Astrocyte of the spinal cord (primary cell): ENCODE results near the gene NPHP3.

Source experiments
- DNase-seq: peaks from one replicate; pipeline ENCODE4 v3.0.0; 2011; ENCODE audit warnings: low read depth, low spot score
- H3K4me3 ChIP-seq: 2 replicates; pipeline ENCODE4 v1.5.1; 2011; ENCODE audit warnings: low read depth, mild to moderate bottlenecking, low read length, moderate library complexity
- in situ Hi-C: cut with HindIII; loops from 2 replicates; pipeline ENCODE4 v1.10.0; 2017; ENCODE audit warnings: low sequenced_read_pairs
- TF ChIP-seq, protein P1 (sequence below): IDR thresholded peaks from 2 replicates; pipeline ENCODE4 v1.5.1; 2012; ENCODE audit warnings: low read depth, mild to moderate bottlenecking, low read length, inconsistent platforms

NPHP3 gene

DNA sequence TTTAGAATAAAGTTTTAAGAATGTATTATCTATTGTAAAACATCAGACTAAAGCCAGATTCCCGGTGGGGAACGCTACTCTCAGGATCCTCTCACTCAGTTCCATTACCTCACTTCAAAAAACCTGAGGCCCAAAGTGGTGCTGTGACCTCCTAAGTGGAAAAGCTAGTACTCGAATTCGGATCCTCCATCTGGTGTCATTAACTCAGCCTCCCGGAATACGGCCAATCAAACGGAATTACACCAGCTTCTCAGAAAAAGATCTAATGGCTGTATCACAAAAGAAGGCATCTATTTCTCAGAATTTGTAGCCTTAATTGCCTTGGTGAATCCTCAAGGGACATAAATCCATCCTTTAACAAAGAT lies 63.2 kb downstream of the NPHP3 start:
- DNase-seq: no peak
- in situ Hi-C loops: no loop called here
- H3K4me3 ChIP-seq: peak overlapping the region; percentile 78
- TF ChIP-seq, protein P1, sequence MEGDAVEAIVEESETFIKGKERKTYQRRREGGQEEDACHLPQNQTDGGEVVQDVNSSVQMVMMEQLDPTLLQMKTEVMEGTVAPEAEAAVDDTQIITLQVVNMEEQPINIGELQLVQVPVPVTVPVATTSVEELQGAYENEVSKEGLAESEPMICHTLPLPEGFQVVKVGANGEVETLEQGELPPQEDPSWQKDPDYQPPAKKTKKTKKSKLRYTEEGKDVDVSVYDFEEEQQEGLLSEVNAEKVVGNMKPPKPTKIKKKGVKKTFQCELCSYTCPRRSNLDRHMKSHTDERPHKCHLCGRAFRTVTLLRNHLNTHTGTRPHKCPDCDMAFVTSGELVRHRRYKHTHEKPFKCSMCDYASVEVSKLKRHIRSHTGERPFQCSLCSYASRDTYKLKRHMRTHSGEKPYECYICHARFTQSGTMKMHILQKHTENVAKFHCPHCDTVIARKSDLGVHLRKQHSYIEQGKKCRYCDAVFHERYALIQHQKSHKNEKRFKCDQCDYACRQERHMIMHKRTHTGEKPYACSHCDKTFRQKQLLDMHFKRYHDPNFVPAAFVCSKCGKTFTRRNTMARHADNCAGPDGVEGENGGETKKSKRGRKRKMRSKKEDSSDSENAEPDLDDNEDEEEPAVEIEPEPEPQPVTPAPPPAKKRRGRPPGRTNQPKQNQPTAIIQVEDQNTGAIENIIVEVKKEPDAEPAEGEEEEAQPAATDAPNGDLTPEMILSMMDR: no peak

DNA sequence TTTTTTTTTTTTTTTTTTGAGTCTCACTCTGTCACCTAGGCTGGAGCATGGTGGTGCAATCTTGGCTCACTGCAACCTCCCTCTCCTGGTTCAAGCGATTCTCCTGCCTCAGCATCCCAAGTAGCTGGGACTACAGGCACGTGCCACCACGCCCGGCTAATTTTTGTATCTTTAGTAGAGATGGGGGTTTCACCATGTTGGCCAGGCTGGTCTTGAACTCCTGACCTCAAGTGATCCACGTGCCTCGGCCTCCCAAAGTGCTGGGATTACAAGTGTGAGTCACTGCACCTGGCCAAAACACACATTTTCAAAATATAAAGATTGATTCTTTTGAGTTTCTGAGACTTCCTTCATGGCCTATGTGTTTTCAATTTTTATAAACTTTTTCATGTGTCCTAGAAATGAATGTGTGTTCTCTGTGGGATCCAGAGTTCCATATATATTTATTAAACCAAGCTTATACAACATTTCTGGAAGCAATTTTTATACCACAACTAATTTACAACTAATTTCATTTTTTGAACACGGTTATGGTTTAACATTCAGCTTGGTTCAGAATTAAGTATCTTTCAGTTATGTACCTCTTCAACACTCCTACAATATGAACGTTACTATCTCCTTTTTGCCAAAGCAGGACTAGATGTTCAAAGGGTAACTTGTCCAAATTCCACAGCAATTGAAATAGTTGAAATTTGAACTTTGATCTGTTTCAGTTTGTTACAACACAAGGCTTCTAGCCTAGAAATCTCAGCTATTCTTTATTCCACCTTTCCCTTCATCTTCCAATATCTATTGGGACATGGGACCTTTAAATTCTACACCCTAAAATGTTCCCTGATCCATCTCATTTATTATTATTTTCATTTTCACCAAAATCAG lies 64.1 kb downstream of the NPHP3 start:
- no peak for DNase-seq
- TF ChIP-seq, protein P1: no peak
- H3K4me3 ChIP-seq: peak overlapping the region; percentile 78
- in situ Hi-C loops: no loop called here

DNA sequence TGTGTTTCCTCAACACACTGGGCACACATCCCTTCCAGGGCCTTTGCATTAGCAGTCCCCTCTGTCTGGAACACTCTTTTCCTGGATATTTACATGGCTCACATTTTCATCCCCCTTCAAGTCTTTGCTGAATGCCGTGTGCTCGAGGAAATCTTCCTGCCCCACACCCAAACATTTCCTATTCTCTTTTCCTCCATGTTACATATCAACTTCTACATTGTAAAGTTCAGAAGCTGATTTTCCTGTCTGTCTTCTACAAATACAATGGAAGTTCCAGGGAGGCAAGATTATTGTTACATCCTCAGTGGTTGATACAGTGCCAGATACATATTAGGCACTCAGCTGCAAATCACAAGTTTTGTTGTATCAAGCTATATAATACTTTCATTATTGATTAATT lies 66.7 kb downstream of the NPHP3 start:
- H3K4me3 ChIP-seq: no peak overlapping the region
- TF ChIP-seq, protein P1: no peak
- no peak for DNase-seq
- in situ Hi-C loops: no loop called here

DNA sequence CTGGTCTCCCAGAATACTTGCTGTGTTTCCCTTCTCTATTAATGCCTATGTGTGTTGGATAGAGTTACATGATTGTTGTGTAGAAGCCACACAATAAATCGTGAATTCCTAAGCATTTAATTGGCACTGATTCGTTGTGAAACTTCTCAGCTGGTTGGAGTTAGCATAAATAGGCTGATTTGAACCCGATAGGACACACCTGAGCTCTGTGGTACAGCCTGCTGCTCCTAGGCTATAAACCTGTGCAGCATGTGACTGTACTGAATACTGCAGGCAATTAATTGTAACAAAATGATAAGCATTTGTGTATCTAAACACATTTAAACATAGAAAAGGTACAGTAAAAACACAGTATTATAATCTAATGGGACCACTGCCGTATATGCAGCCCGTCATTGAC lies 67.5 kb downstream of the NPHP3 start:
- no peak overlapping the region for H3K4me3 ChIP-seq
- in situ Hi-C loops: no loop called here
- DNase-seq: no peak
- TF ChIP-seq, protein P1: no peak

DNA sequence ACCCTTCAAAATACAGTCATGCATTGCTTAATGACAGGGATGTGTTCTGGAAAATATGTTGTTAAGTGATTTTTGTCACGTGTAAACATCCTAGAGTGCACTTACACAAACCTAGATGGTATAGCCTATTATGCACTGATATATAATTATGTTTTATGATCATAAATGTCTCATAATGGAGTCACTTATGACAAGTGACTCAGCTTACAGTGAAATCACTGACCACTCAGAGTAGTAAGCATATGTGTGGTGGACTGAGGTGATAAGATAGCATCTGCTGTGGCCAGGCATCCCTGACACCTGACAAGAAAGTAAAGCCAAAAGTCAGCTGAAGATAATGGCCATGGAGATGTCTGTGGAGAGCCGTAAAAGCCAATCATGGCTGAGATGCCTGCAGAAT lies 68.0 kb downstream of the NPHP3 start:
- TF ChIP-seq, protein P1: no peak
- DNase-seq: no peak
- H3K4me3 ChIP-seq: no peak overlapping the region
- in situ Hi-C loops: no loop called here

DNA sequence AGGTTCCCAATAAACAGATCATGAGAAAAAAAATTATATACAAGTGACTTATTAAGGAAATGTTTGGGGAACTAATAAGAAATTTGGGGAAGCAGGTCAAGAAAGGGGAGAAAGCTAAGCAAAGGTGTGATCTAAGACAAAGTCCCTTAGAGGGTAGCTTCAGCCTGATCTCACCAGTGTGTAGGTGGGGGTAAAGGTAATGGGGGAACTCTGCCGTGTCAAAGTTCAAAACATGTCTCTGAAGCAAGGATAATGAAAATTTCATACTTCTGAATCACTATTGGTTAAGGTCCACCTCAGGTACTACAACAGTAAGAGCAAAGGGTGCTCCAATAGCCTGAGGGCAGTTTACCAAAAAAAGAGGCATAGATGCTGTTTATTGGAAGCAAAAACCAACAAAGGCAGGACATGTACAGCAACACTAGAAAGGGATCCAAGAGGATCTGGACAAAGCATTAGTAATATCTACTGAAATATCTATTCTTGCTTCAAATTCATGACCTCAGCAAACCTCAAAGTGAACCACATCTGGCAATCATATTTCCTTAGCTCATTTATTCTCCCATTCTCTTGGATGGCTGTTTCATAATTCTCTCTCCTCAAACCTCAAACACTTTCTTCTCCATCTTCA lies 69.5 kb downstream of the NPHP3 start:
- no peak overlapping the region for H3K4me3 ChIP-seq
- TF ChIP-seq, protein P1: no peak
- no peak for DNase-seq
- in situ Hi-C loops: no loop called here
